ENCODE measurements around the gene TLL2.

TLL2 gene

GRCh38 chr10:96463562-96463961 is 50.2 kb downstream of the TLL2 start:
- DNase-seq (ENCODE audit: low spot score), result no peak

GRCh38 chr10:96462606-96463151 is 51.0 kb downstream of the TLL2 start:
- DNase-seq (ENCODE audit: low spot score), result no peak

GRCh38 chr10:96460316-96460715 is 53.4 kb downstream of the TLL2 start:
- DNase-seq (ENCODE audit: low spot score), result no peak

- DNase-seq (ENCODE audit: low spot score), result no peak
Observed at GRCh38 chr10:96457341-96457740, 56.4 kb downstream of the TLL2 start.

GRCh38 chr10:96456296-96456840 is 57.4 kb downstream of the TLL2 start:
- no peak for DNase-seq (ENCODE audit: low spot score)

- no peak for DNase-seq (ENCODE audit: low spot score)
Observed at GRCh38 chr10:96453856-96454583, 59.7 kb downstream of the TLL2 start.

- no peak for DNase-seq (ENCODE audit: low spot score)
Observed at GRCh38 chr10:96452494-96453153, 61.1 kb downstream of the TLL2 start.

- DNase-seq (ENCODE audit: low spot score), result no peak
Observed at GRCh38 chr10:96450529-96451207, 63.1 kb downstream of the TLL2 start.

GRCh38 chr10:96448558-96448957 is 65.2 kb downstream of the TLL2 start:
- DNase-seq (ENCODE audit: low spot score), result no peak

GRCh38 chr10:96448021-96448457 is 65.7 kb downstream of the TLL2 start:
- DNase-seq (ENCODE audit: low spot score), result no peak

GRCh38 chr10:96446966-96447596 is 66.6 kb downstream of the TLL2 start:
- no peak for DNase-seq (ENCODE audit: low spot score)

- DNase-seq (ENCODE audit: low spot score), result no peak
Observed at GRCh38 chr10:96441987-96442643, 71.6 kb downstream of the TLL2 start.

GRCh38 chr10:96441322-96441885 is 72.3 kb downstream of the TLL2 start:
- DNase-seq (ENCODE audit: low spot score), result no peak

GRCh38 chr10:96440361-96441292 is 73.1 kb downstream of the TLL2 start:
- DNase-seq (ENCODE audit: low spot score), result no peak

GRCh38 chr10:96439725-96440124 is 74.0 kb downstream of the TLL2 start:
- no peak for DNase-seq (ENCODE audit: low spot score)

GRCh38 chr10:96436035-96436434 is 77.7 kb downstream of the TLL2 start:
- DNase-seq (ENCODE audit: low spot score), result no peak

- no peak for DNase-seq (ENCODE audit: low spot score)
Observed at GRCh38 chr10:96431211-96431970, 82.3 kb downstream of the TLL2 start.

GRCh38 chr10:96427291-96427690 is 86.4 kb downstream of the TLL2 start:
- DNase-seq (ENCODE audit: low spot score), result no peak

GRCh38 chr10:96422525-96422924 is 91.2 kb downstream of the TLL2 start:
- DNase-seq (ENCODE audit: low spot score), result no peak
